GM21825 (cell line): Measurements from ENCODE around the gene CERKL.
A peak's percentile ranks its signal among the peaks of the same experiment; 100 is the strongest.
"Not testable (repeated sequence)": the region's sequence is repeated elsewhere in the genome, so short reads cannot be mapped to it uniquely, and the experiment has no call there.

Source experiments
- ATAC-seq: cut with Tn5 transposase; IDR thresholded peaks from one replicate; pipeline ENCODE4 v1.9.1; 2021; ENCODE audit warnings: mild to moderate bottlenecking, moderate library complexity; ENCODE audit not compliant: unreplicated experiment

The CERKL gene

DNA sequence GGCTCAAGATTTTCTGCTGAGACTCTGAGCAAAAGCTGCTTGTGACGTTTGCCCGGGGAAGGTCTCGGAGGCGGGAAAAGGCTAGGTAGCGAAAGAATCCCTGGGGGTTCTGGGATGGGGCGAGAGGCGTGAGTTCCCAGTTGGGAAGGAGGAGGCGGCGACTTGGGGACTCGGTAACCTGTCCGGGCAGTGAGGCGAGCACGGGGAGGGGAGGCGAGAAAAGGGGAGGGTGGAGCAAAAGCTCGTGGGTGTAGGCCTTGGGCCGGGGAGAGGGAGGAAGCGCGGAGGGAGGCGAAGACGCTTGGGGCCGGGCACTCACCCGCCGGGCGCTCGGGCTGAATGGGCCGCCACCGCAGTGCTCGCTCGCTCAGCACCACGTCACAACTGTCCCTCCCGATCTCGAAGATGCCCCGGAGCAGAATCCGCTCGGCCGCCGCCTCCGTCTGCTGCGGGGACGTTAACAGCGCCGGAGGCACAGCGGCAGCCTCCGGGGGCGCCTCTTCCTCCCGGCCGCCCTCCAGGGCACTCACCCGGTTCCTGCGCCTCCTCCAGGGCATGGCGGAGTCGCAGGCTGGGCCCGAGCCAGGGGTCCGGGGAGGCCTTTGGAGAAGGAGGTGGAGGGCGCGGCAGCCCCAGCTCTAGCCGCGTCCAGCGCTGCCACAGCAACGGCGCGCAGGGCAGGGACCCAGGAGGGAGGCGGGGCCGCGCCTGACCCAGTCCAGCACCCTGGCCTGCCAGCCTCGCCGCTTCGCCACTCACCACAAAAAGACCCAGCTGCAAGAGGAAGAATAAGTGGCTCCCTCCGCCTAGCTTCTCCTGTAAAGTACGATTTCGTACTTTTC lies at the start of gene CERKL:
Gene CERKL (minus strand): TSS at position 656 of the 842 bp plus-strand sequence. CDS start 99 bp downstream, at position 557.
- peak; percentile 87 for ATAC-seq

- not testable (repeated sequence) for ATAC-seq
These were observed 45.6 kb upstream of the CERKL start for GRCh38 chr2:181702519-181702918.

DNA sequence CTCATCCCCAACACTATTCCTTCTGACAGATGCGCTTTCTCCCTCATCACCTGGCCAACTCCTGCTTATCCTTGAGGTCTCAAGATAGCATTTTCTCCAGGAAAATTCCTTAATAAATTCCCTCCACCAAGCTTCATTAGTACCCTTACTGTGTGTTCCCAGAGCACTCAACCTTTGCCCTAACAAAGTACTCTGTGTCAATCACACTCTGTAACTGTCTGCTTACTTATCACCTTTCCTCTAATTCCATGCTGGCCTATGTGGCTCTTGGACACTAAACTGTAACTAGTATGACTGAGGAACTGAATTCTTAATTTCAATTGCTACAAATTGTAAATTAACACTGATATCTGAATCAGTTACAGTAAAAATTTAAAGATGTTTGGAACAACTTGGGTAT lies 41.3 kb upstream of the CERKL start:
- no peak for ATAC-seq

- no peak for ATAC-seq
These were observed 40.7 kb upstream of the CERKL start for GRCh38 chr2:181697571-181697970.

DNA sequence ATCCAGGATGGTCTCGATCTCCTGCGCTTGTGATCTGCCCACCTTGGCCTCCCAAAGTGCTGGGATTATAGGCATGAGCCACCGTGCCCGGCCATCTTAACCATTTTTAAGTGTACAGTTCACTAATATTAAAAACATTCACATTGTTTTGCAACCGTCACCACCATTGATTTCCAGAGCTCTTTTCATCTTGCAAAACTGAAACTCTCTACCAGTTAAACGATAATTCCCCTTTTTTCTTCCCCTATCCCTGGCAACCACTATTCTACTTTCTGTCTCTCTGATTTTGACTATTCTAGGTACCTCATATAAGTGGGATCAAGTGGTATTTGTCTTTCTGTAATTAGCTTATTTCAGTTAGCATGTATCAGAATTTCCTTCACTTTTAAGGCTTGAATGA lies 40.2 kb upstream of the CERKL start:
- no peak for ATAC-seq

DNA sequence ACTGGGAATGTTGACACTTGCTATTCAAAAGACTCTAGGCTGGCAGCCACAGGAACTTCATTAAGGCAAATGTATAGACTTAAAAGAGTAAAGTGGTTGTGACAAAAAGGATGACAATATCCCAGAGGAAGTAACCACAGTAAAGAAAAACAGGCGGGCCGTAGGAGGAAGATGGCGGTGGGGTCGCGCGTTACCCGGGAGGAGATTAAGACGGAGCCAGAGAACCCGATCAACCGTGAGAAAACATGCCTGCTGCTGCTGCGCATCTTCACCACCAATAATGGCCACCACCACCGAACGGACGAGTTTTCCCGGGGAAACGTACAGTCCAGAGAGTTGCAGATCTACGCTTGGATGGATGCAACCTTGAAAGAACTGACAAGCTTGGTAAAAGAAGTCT lies 37.4 kb upstream of the CERKL start:
- ATAC-seq = no peak

DNA sequence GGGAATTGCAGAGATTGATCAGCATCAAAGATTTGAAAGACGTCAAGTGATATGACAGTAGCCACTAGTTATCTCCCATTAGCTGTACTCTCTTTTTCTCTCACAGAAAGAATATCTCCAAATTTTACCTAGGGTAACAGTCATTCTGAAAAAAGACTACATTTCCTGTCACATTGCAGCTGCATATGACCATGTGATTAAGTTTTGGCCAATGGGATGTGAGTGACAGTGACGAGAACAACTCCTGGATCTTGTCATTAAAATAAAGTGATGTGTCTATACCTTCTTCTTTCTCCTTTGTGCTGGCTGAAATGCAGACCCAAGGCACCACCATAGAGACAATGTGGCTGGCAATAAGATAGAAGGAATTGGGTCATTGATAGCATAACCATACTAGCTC lies 34.0 kb upstream of the CERKL start:
- no peak for ATAC-seq

DNA sequence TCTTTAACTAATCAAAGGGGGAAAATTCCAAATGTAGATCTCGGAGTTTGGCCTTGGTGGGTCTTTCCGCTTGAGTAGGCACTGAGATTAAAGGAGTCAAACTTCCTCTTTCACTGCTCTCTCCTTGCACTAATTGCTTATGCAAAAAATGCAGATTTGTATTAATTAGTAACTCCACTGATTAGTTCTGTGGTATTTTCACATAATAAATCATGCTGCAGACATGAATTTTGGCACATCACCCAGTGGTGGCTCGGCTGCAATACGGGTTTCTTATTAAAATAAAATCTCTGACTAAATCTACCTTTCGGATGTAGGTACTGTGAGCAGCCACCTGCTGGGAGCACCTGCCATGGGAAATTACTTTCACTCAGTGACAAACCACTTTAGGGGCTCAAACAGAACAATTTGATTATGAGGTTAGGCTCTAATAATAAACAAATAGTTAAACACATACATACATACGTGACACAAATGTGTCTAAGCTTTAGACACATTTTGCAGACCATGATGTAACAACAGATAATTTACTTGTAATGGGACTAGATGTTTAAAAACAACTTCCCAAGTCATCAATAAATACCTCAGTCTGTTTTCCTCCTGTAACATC lies 29.8 kb upstream of the CERKL start:
- ATAC-seq = no peak

GRCh38 chr2:181685150-181685688 lies 28.3 kb upstream of the CERKL start:
- no peak for ATAC-seq

GRCh38 chr2:181684454-181685149 lies 27.7 kb upstream of the CERKL start:
- no peak for ATAC-seq

DNA sequence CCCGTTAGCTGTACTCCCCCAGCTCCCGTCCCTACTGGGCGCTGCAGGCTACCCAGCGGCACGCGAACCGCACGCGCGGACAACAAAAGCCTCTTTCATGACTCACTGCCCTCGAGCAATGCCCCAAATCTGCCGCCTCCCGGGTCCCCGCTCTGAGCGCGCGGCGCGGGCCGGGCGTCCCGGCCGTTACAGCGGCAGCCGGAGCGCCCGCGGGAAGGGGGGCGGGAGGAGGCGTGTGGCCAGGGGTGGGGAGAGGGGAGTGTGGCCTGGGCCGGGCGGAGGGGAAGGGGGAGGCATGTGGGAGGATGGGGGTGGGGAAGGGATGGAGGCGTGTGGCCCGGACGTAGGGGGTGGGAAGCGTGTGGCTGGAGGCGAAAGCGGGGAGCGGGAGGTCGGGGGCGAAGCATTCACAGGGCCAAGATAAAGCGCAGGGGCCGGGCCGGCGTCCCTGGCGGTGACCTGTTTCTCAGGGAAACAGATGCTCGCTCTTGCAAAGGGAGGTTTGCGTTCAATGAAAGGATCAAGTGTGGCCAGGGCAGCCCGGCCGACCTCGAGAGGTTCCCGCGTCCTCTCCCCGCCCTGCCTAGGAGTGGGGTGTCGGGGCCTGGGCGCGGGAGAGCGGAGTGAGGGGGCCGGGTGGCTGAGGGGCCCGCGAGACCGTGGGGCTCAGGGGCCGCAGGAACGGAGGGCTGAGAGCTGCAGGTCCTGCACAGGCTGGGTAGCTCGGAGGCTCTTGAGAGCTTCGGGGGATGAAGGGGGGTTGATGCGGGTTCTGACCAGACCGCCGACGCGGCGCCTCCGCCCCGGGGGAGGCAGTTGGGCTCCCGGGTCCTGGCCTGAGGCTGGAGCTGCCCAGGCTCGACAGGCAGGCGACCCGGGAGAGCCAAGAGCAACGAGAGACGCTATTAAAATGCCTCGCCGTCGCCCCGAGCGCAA lies 26.9 kb upstream of the CERKL start:
- ATAC-seq = no peak

GRCh38 chr2:181682795-181683517 lies 26.1 kb upstream of the CERKL start:
- no peak for ATAC-seq

GRCh38 chr2:181682026-181682789 lies 25.3 kb upstream of the CERKL start:
- ATAC-seq = no peak

GRCh38 chr2:181680937-181681811 lies 24.3 kb upstream of the CERKL start:
- no peak for ATAC-seq

- ATAC-seq = no peak
These were observed 23.4 kb upstream of the CERKL start, which contains the start of gene NEUROD1 for GRCh38 chr2:181680055-181680936. TSS of gene NEUROD1 (minus strand) at chr2:181680517. CDS start at chr2:181678860, 1,657 bp downstream.

GRCh38 chr2:181679544-181679979 lies 22.7 kb upstream of the CERKL start:
- ATAC-seq = no peak
